Neural crest cell (in vitro differentiated cells): Measurements from ENCODE around the gene ACHE. TPM values are rescaled to one million over a fixed set of nuclear protein-coding genes. Genes with fewer than 3 reads are reported as not detected.

Source experiments
- DNase-seq: peaks from one replicate; pipeline ENCODE4 v3.0.0; 2021; ENCODE audit warnings: low read depth, mixed read lengths, low spot score
- H3K27ac Mint-ChIP-seq: one replicate; pipeline ENCODE4 v1.8.0; 2021; ENCODE audit warnings: mild to moderate bottlenecking, mixed read lengths; ENCODE audit not compliant: unreplicated experiment
- H3K27me3 Mint-ChIP-seq: 2 replicates; pipeline ENCODE4 v1.8.0; 2021; ENCODE audit warnings: low read depth, mild to moderate bottlenecking, mixed read lengths
- H3K36me3 Mint-ChIP-seq: 2 replicates; pipeline ENCODE4 v1.8.0; 2021; ENCODE audit warnings: low read depth, mild to moderate bottlenecking, mixed read lengths
- H3K4me1 Mint-ChIP-seq: 2 replicates; pipeline ENCODE4 v1.8.0; 2021; ENCODE audit warnings: mixed read lengths
- H3K4me3 Mint-ChIP-seq: one replicate; pipeline ENCODE4 v1.8.0; 2021; ENCODE audit warnings: mild to moderate bottlenecking, mixed read lengths
- H3K9me3 Mint-ChIP-seq: 2 replicates; pipeline ENCODE4 v1.8.0; 2021; ENCODE audit warnings: mixed read lengths
- total RNA-seq: library from RNA; stranded (reverse); gene quantifications from 2 replicates; pipeline ENCODE4 v1.2.1, GENCODE V29; 2021
- TF ChIP-seq, protein P1 (sequence below): fragments of 200-600 bp; sonication (generic); conservative IDR thresholded peaks from 2 replicates; pipeline ENCODE4 v1.5.0; 2021; ENCODE audit warnings: antibody characterized with exemption, mild to moderate bottlenecking

ACHE gene
- total RNA-seq, 1 donor from 2014 or later, result 2.0 TPM

DNA sequence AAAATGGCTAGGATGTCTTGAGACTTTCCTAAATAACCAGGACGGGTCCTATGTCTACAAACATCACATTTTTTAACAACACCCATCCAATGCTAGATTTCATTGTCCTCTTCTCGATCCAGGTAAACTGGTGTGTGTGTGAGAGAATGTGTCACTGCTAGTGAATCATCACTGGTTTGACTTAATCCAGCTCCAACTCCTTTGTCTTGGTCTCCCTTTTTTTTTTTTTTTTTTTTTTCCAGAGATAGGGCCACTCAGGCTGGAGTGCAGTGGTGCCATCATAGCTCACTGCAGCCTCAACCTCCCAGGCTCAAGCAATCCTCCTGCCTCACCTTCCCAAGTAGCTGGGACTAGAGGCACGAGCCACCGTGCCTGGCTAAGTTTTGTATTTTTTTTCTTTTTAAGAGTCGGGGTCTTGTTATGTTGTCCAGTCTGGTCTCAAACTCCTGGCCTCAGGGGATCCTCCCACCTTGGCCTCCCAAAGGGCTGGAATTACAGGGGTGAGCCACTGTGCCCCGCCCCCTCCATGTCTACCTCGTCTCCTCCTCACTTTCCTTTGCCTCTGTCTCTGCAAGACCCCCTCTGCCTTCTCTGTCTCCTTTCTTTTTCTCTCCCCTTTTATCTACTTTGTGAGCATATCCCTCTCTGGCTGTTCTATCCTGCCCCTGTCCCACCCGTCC lies 4.0 kb downstream of the ACHE start:
- peaks cover 48% of the 10 kb centered on the region for H3K4me1 Mint-ChIP-seq
- peak overlapping the region; percentile 82 for H3K4me3 Mint-ChIP-seq
- TF ChIP-seq, protein P1, sequence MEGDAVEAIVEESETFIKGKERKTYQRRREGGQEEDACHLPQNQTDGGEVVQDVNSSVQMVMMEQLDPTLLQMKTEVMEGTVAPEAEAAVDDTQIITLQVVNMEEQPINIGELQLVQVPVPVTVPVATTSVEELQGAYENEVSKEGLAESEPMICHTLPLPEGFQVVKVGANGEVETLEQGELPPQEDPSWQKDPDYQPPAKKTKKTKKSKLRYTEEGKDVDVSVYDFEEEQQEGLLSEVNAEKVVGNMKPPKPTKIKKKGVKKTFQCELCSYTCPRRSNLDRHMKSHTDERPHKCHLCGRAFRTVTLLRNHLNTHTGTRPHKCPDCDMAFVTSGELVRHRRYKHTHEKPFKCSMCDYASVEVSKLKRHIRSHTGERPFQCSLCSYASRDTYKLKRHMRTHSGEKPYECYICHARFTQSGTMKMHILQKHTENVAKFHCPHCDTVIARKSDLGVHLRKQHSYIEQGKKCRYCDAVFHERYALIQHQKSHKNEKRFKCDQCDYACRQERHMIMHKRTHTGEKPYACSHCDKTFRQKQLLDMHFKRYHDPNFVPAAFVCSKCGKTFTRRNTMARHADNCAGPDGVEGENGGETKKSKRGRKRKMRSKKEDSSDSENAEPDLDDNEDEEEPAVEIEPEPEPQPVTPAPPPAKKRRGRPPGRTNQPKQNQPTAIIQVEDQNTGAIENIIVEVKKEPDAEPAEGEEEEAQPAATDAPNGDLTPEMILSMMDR, result no peak
- no peaks in the 10 kb centered on the region for H3K9me3 Mint-ChIP-seq
- peaks cover 38% of the 10 kb centered on the region for H3K27me3 Mint-ChIP-seq
- peak overlapping the region; percentile 62 for H3K27ac Mint-ChIP-seq
- peaks cover 5% of the 10 kb centered on the region for H3K36me3 Mint-ChIP-seq
- DNase-seq, result no peak

DNA sequence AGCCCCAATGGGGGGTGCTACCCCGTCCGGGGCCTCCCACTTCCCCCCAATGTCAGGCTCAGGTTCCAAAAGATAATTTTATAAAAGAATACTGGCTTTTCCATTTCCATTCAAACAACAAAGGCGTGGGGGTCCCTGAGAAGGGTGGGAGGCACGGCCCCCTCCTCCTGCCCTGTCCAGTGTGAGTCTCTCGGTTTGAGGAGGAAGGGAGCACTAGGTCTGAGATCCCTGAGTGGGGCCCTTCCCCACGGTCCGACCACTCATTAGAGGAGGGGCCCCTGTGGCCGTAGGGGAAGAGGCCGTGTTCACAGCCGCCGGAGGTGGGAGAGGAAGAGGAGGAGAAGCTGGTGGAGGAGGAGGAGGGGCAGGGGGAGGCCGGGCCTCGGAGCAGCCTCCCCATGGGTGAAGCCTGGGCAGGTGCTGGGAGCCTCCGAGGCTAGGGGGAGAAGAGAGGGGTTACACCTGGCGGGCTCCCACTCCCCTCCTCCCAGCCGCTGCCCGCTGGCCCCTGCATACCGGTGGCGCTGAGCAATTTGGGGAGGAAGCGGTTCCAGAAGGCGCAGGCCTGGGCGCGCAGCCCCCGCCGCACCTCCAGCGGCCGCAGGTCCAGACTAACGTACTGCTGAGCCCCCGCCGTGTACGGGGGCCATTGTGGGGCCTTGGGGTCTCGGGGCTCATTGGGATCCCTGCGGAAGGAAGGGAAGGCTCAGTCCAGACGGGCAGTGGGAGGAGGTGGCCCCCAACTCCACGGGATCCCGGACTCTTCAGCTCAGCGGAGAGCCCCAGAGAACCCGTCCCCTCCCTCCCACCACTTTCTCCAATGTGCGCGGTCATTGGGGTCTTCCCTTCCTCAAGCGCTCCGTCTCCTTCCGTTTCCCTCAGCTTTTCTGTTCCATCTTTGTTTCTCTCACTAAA lies 4.8 kb downstream of the ACHE start:
- Mint-ChIP-seq H3K27me3 (peaks cover 32% of the 10 kb centered on the region), H3K27ac (peak overlapping the region; percentile 62), H3K36me3 (peaks cover 12% of the 10 kb centered on the region), H3K4me3 (peak overlapping the region; percentile 90), H3K9me3 (no peaks in the 10 kb centered on the region), H3K4me1 (peaks cover 44% of the 10 kb centered on the region)
- DNase-seq, result no peak
- TF ChIP-seq, protein P1, result no peak

DNA sequence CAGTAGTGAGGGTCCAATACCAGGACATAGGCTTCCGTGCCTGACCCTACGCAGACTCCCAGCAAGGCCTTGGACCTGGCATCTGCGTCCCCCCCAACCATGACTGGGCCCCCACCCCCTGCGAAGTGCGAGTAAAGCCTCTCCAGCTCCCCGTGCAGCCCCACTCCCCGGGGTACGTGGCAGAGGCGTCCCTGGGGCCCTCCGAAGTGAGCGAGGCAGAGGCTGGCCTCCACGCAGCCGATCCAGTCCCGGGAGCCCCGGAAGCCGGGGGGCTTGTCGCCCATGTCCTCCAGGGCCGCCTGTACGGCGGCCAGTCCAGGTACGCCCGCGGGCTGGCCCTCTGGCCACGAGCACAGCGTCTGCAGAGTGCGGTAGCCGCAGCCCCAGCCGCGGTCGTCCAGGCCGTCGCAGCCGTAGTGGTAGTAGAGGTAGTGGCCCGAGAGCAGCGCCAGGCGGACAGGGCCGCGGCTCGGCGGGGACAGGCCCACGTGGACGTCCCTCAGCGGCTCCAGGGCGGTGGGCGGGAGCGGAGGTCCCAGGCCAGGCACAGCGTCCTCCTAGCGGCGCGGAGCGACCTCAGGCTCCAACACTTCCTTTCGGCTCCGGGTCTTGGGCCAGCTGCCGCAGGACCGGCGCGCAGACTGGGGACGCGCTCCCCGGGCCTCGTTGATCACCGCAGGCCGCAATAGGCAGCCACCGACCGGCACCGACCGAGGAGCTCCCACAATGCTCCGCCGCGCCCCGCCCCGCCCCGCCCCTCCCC lies 6.5 kb downstream of the ACHE start, which contains the start of gene UFSP1:
Gene UFSP1, minus strand, starts transcription at position 728 of the 763 bp plus-strand sequence. Its CDS starts 444 bp downstream, at position 284.
- peak within 1 kb of the TSS; percentile 98 for H3K27ac Mint-ChIP-seq
- peaks cover 23% of the 10 kb centered on the region for H3K36me3 Mint-ChIP-seq
- H3K9me3 Mint-ChIP-seq, result no peaks in the 10 kb centered on the region
- H3K4me1 Mint-ChIP-seq, result peaks cover 46% of the 10 kb centered on the region
- DNase-seq, result no peak
- H3K4me3 Mint-ChIP-seq, result peak within 1 kb of the TSS; percentile 90
- peaks cover 26% of the 10 kb centered on the region for H3K27me3 Mint-ChIP-seq
- TF ChIP-seq, protein P1, result no peak

DNA sequence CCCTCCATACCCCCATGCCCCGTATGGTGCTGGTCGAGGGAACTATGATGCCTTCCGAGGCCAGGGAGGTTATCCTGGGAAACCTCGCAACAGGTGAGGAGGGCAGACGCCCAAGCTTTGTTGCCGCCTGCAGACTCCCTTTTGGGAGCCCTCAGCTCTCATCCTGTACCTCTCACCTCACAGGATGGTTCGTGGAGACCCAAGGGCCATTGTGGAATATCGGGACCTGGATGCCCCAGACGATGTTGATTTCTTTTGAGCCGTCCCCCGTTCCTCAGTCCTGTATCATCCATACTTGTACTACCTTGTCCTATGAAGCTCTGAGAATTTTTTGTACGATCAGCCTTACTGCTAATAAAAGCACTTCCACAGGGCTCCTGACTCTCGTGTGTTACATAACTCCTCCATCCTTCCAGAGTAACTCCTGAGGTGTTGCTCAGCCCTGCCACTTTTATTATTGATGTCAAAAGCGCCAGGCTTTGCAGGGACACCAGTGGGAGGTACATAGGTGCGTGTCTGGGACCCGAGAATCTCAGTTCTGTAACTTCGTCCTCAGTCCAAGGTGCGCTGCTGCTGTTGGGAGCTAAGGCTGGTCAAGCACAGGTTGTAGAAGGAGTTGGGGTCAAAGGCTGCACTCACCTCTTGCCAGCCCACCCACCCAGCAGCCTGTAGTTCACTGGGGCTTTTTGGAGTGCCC lies 7.2 kb downstream of the ACHE start:
- peaks cover 44% of the 10 kb centered on the region for H3K4me1 Mint-ChIP-seq
- peak overlapping the region; percentile 90 for H3K4me3 Mint-ChIP-seq
- H3K27me3 Mint-ChIP-seq, result peaks cover 20% of the 10 kb centered on the region
- H3K36me3 Mint-ChIP-seq, result peaks cover 23% of the 10 kb centered on the region
- TF ChIP-seq, protein P1, result no peak
- no peaks in the 10 kb centered on the region for H3K9me3 Mint-ChIP-seq
- DNase-seq, result no peak
- H3K27ac Mint-ChIP-seq, result no peak overlapping the region
